ENCODE measurements around the gene STRA8. TPM values are rescaled to one million over a fixed set of nuclear protein-coding genes. Genes with fewer than 3 reads are reported as not detected.

Gene STRA8
- total RNA-seq, 2 donors from 2014 or later = not detected

DNA sequence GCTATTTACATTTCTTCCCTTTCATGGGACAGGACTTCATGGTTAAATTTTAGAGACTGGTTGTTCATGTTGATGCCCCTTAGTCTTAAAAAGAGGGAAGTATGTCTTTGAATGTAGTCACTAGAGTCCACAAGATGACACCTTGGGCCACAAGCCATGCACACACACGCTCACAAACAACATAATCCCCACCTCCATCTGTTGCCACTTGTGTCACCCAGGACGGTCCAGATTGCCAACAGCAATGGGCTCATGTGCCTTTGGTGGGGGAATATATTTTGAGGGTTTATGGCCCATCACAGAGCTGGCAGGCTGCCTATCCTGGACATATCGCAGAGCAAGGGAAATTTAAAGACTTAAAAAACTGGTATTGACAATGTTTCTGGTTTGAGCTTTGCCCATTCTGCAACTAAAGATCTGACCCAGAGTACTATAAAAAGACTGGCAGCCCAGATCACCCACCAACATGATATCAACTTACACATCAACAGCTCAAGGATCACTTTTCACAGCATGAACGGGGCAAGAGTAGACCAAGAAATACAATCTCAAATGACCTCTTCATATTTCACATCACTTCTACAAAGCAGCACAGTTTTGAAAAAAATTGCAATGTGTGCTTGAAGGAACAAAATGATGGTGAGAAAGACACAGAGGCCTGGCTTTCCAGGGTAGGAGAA, 50.5 kb downstream of the STRA8 start:
- intact Hi-C loops (cut with DNase I) = loop anchor here (5.0 to 10.0 kb wide), 3 partner anchors 271 to 361 kb away; partner anchors contain the start of gene NUP205 (in 2 of the 2)
- DNase-seq (ENCODE audit: low spot score) = no peak

DNA sequence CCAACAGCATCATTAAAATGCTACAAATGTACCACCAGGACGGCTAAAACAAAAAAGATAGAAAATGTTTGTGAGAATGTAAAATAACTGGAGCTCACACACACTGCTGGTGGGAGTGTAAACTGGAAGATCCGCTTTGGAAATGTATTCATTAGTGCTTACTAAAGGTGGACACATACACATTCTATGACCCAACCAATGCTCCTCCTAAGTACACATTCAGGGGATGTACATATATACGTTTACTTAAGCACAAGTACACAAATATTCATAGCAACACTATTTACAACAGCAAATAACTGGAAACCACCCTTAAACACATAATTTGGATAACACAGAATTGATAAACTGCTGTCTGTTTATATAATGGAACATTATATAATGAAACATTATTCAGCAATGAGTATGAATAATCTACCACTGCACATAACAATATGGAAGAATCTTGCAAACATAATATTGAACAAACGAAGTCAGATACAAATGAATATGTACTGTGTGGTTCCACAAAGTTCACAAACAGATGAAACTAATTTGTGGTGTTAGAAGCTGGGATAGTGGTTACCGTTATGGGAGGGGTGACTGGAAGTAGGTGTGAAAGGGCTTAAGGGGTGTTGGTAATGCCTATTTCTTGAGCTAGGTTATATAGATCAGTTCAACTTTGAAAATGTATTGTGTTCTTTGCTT, 52.1 kb downstream of the STRA8 start:
- no peak for DNase-seq (ENCODE audit: low spot score)
- intact Hi-C loops (cut with DNase I) = loop anchor here (10.0 kb wide), 2 partner anchors 269 to 359 kb away; partner anchors contain the start of gene NUP205 (in 1 of the 2)

DNA sequence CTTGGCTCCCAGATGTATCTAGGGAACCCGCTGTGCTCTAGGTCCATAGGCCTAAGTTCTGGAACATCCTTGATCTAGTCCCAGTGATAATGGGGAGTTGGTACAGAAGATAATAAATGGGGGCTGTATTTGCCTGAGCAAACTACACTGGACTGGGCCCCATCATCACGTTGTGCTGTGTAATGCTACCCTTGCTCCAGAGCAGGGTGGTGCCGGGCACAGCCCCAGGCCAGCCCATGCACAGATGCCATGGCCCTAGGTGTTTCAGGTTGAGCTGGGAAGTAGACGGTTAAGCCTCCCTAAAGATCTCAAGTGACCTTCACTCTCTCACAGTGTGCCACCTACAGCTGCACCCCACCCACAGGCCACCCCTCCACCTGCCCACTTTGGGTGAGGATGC, 53.2 kb downstream of the STRA8 start:
- intact Hi-C loops (cut with DNase I) = loop anchor here (10.0 kb wide), 2 partner anchors 268 to 358 kb away; partner anchors contain the start of gene NUP205 (in 1 of the 2)
- DNase-seq (ENCODE audit: low spot score) = no peak

DNA sequence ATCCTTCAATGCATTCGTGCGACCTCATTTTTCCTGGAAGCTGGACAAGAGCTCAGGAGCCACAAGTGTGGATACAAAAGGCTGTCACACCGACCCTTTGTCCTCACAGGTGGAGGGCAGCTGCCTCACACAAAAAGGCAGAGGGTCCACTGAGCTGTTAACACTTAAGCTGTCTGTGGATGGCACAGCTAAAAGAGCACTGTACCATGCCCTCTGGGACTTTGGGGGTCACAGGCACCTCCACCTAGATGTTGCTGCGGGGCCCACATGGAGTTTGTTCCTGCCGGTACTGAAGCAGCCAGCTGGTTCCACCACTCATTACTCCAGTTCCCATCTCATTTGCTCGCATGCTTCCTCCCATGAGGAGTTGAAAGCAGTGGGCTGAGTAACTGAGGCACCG, 57.0 kb downstream of the STRA8 start:
- DNase-seq (ENCODE audit: low spot score) = no peak
- intact Hi-C loops (cut with DNase I) = no loop called here

DNA sequence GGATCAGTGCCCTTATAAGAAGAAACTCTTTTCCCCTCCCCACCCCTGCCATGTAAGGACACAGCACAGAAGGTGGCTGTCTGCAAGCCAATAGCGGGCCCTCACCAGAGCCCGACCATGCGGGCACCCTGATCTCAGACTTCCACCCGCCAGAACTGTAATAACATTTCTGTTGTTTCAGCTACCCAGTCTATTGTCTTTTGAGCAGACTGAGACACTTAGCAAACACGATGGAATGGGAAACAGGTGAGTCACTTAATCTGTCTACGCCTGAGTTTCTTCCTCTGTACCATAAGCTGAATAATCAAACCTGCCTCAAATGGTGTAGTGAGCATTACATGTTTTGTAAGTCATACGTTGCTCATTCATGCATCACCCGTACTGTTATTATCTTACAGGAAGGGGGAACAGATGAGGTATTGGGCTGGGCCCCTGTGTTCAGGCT, 58.2 kb downstream of the STRA8 start:
- intact Hi-C loops (cut with DNase I) = no loop called here
- DNase-seq (ENCODE audit: low spot score) = no peak

DNA sequence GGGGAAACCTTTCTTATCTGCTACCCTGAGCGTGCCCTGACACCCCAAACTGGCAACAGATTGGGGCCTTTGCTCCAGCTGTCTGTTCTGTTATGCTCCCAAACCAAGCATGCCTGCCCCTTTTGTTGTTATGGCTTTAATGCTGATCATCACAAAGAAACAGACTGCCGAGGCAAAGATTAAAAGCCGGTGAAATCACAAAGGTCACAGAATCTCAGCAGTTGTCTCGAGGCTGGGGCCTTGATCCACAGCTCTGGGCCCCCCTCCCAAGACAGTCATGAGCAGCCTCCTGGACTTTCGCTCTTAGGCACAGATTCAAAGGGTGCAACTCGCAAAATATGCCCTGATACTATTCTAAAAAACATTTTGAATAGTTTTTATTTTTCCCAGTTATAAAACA, 65.6 kb downstream of the STRA8 start:
- DNase-seq (ENCODE audit: low spot score) = no peak
- intact Hi-C loops (cut with DNase I) = no loop called here

DNA sequence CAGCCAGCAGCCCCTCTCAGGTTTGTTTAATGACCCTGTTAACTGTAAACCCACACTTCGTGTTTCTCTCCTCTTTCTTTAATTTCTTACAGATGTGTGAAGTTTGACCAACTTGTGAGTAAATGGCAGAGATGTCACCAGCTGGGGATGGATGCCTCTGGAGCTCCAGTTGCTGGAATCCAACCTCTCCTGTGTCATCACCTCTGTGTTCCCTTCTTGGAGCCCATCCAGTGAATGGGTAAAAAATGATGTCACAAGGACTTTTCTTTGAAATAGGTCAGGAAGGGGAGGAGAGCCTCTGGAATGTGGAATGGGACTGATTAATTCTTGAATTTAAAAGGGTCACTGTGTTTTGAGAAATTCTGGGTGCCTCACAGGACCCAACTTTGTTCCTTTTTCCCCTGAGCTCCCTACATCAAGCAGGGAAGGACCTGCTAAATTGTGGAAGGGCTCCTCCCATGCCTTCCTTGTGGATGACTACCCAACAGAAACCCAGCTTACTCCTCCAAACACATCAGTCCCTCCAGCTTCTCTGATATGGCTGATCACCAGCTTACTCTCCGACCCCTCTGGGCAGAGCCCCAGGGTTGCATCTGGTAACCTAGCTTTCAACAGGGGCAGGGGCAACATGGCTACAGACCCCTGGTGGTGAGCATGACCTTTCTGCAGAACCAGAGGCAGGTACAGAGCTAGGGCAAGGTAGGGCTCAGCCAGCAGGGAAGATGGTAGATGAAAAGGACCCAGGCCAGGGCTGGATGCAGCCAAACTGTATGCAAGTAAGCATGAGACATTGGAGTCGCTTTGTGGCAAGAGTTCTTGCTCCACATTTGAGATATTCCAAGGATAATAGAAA, 67.5 kb downstream of the STRA8 start:
- no peak for DNase-seq (ENCODE audit: low spot score)
- intact Hi-C loops (cut with DNase I) = no loop called here

Small RNA genes within 50 kb of the gene (microRNA-seq; reads per million reads assigned to microRNA genes)
- 0.26 to 0.32 reads per million in 2 donors for gene MIR6509 (ENCODE audit: borderline microRNAs expressed in 2 of 2)

Other genes starting within 250 kb of the STRA8 start
- gene AGBL3, start 247.3 kb upstream of the STRA8 start, total RNA-seq = 1 to 10 TPM; 4.3 to 5.6 TPM
- gene TMEM140, start 85.8 kb upstream of the STRA8 start, total RNA-seq = 10 to 100 TPM in 1 of 2 donors, 1 to 10 TPM in 1; 8.8 to 12.2 TPM
- 10 to 100 TPM; 26.8 to 31.7 TPM for gene CYREN, start 63.1 kb upstream of the STRA8 start, total RNA-seq
- gene WDR91, start 22.3 kb upstream of the STRA8 start, total RNA-seq = 10 to 100 TPM in 1 of 2 donors, 1 to 10 TPM in 1; 9.2 to 11.3 TPM

All from posterior vena cava (tissue), 2 donors.